Right lung (tissue), 5 donors: ENCODE results near the gene C1QTNF1. TPM values are rescaled to one million over a fixed set of nuclear protein-coding genes. Genes with fewer than 3 reads are reported as not detected.

ENCODE experiments used
- DNase-seq, 2 donors: peaks; one replicate each; pipeline ENCODE4 v3.0.0-alpha.2; 2013
- polyA plus RNA-seq, 5 donors: library from polyadenylated mRNA; unstranded; fragments of 120-200 nt; gene quantifications; one replicate each; pipeline versions ENCODE4 v1.2.1 to v1.2.3, GENCODE V29; 2013; ENCODE audit warnings: inconsistent platforms in 1 of 5, low replicate concordance in 1 of 5; ENCODE audit not compliant: insufficient read length in 5 of 5, insufficient read depth in 1 of 5

C1QTNF1 gene
- polyA plus RNA-seq, 5 donors = 1.5 to 2.7 (median 2.2) TPM

DNA sequence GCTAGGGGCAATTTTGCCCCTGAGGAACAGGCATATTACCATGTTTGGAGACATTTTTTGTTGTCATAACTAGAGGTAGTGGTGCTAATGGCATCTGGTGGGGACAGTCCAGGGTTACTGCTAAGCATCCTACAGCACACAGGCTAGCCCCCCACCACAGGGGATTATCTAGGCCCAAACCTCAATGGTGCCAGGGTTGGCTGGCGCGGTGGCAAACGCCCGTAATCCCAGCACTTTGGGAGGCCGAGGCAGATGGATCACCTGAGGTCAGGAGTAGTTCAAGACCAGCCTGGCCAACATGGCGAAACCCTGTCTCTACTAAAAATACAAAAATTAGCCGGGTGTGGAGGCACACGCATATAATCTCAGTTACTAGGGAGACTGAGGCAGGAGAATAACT, 15.2 kb downstream of the C1QTNF1 start:
- DNase-seq = no peak

DNA sequence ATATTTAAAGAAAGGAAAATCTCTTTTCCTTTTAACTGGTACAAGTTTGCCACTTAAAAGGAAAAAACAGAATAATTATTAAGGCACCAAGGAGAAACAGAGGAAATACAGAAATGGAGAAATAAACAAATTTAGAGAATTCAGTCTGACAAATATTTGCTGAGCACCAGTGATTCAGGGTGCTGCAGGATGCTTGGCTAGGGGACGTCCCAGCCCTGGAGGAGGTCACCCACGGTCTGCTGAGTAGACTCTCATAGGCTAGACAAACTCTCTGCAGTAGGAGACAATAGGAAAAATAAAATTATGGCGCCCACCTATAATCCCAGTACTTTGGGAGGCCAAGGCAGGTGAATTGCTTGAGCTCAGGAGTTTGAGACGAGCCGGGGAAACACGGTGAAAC, 15.9 kb downstream of the C1QTNF1 start:
- no peak for DNase-seq

DNA sequence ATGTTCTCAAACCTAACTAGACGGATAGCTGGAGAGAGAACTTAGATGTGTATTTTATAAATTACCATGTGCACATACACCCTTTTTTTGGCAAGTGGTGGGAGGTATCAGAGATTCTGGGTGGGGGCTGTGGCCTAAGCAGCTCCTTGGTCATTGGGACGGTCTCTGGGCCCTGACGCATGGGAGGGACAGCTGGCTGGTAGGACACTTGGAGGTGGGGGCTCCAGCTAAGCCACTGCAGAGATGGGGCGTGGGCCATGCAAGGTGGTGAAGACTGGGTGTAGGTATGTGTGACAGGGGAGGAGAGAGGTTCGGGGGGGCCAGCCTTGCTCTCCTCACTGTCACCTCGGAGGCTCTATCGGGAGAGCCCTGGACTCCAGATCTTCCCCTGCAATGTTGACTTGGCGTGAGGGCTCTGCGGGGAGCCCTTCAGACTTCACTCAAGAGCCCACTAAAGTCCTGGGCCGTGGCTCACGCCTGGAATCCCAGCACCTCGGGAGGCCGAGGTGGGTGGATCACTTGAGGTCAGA, 17.1 kb downstream of the C1QTNF1 start:
- no peak for DNase-seq

GRCh38 chr17:79041723-79042420, 17.9 kb downstream of the C1QTNF1 start:
- DNase-seq = no peak

- DNase-seq = no peak
Measured at GRCh38 chr17:79042421-79043190, 18.6 kb downstream of the C1QTNF1 start.

DNA sequence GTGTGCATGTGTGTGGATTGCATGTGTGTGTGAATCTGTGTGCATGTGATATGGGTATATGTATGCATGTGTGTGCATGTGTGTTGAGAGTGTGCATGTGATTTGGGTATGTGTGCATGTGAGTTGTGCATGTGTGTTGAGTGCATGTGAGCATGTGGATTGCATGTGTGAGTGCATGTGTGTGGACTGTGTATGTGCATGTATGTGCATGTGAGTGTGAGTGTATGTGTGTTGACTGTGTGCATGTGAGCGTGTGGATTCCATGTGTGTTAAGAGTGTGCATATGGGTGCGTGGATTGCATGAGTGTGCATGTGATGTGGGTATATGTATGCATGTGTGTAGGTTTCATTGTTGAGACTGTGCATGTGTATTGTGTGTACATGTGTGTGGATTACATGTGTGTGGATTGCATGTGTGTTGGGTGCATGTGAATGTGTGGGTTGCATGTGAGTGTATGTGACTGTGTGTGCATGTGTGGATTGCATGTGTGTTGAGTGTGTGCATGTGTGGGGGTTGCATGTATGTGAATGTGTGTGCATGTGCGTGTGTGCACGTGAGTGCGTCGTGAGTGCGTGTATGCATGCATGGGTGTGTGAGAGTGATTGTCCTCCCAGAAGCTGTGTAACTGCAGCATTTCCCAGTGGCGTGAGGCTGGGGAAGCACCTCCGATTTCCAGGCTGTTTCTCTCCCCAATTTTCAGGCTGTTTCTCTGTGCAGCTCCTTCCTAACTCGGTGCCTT, 19.4 kb downstream of the C1QTNF1 start:
- no peak for DNase-seq

DNA sequence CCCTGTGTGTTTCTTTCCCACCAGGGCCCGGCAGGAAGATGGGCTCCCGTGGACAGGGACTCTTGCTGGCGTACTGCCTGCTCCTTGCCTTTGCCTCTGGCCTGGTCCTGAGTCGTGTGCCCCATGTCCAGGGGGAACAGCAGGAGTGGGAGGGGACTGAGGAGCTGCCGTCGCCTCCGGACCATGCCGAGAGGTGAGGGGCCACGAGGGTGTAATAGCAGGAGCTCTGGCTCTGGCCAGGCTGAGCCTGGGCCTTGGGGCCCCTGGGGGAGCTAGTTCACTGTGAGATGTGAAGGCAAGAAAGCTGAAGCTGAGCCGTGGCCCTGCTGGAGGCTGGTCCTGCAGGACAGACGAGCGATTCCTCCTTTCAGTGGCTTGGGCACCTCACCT, 20.0 kb downstream of the C1QTNF1 start:
- no peak for DNase-seq

- DNase-seq = no peak
Measured at GRCh38 chr17:79044462-79044861, 20.5 kb downstream of the C1QTNF1 start.

DNA sequence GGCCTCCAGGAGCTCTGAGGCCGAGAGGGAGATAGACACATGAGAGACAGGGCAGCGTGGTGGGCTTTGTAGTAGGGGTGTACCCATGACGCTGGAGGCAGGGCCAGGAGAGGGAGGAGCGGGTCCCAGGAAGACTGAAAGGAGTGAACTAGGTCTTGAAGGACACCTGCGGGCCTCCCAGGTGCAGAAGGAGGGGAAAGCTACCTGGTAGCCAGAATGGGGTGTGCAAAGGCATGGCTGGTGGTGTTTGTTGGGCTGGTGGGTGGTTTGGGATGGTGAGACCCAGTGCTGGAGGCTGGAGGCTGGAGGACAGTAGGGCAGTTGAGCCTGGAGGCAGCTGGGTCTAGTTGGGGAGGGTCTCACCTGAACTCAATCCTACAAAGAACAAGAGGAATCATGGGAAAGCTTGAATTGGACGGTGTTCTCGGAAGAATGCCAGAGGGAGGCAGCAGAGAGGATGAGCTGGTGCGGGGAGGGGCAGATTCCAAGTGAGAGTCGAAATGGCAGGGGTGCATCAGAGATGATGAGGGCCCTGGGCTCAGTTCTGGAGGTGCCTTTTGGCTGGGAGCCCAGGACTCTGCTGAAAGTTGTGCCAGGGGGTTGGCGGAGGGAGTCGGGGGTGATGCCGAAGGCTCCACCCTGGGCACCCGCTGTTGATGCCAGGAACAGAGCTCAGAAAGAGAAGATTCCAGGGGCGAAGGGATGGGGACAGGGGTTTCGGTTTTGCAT, 21.2 kb downstream of the C1QTNF1 start:
- DNase-seq = no peak

DNA sequence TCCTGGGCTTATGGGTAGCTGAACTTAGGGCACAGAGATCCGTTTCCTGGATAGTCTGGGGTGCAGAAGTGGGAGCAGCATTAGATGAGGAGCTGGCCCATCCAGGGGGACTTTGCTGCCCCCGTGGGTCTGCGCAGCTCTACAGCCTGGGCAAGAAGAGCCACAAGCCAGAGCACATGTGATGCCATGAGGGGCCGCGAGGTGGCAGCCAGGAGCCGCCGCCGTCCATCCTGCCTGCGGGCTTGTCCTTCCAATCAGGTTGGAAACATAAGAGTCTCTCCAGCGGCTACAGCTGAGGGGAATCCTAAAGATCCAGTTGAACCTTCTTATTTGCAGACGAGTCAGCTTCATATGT, 21.9 kb downstream of the C1QTNF1 start:
- peak; percentile 36 to 53 for DNase-seq

GRCh38 chr17:79046197-79046915, 22.4 kb downstream of the C1QTNF1 start:
- no peak for DNase-seq

GRCh38 chr17:79046916-79047280, 22.9 kb downstream of the C1QTNF1 start:
- no peak for DNase-seq

DNA sequence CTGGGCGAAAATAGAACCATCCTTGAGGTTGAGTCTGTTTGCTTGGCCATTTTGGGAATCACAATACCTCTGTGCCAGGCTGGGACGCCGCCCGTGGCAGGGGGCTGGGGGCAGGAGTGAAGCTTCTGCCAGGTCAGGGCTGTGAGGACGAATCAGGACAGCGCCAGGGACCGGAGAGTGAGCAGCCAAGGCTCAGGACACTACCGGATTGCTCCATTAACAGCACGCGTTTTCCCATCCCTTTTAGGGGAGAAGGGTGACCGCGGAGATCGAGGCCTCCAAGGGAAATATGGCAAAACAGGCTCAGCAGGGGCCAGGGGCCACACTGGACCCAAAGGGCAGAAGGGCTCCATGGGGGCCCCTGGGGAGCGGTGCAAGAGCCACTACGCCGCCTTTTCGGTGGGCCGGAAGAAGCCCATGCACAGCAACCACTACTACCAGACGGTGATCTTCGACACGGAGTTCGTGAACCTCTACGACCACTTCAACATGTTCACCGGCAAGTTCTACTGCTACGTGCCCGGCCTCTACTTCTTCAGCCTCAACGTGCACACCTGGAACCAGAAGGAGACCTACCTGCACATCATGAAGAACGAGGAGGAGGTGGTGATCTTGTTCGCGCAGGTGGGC, 23.4 kb downstream of the C1QTNF1 start:
- no peak for DNase-seq

GRCh38 chr17:79047923-79048825, 24.2 kb downstream of the C1QTNF1 start:
- no peak for DNase-seq

DNA sequence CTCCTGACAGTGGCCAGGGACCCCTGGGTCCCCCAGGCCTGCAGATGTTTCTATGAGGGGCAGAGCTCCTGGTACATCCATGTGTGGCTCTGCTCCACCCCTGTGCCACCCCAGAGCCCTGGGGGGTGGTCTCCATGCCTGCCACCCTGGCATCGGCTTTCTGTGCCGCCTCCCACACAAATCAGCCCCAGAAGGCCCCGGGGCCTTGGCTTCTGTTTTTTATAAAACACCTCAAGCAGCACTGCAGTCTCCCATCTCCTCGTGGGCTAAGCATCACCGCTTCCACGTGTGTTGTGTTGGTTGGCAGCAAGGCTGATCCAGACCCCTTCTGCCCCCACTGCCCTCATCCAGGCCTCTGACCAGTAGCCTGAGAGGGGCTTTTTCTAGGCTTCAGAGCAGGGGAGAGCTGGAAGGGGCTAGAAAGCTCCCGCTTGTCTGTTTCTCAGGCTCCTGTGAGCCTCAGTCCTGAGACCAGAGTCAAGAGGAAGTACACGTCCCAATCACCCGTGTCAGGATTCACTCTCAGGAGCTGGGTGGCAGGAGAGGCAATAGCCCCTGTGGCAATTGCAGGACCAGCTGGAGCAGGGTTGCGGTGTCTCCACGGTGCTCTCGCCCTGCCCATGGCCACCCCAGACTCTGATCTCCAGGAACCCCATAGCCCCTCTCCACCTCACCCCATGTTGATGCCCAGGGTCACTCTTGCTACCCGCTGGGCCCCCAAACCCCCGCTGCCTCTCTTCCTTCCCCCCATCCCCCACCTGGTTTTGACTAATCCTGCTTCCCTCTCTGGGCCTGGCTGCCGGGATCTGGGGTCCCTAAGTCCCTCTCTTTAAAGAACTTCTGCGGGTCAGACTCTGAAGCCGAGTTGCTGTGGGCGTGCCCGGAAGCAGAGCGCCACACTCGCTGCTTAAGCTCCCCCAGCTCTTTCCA, 25.1 kb downstream of the C1QTNF1 start:
- no peak for DNase-seq

- no peak for DNase-seq
Measured at GRCh38 chr17:79049821-79050220, 25.9 kb downstream of the C1QTNF1 start.

- no peak for DNase-seq
Measured at GRCh38 chr17:79050551-79050950, 26.6 kb downstream of the C1QTNF1 start.

DNA sequence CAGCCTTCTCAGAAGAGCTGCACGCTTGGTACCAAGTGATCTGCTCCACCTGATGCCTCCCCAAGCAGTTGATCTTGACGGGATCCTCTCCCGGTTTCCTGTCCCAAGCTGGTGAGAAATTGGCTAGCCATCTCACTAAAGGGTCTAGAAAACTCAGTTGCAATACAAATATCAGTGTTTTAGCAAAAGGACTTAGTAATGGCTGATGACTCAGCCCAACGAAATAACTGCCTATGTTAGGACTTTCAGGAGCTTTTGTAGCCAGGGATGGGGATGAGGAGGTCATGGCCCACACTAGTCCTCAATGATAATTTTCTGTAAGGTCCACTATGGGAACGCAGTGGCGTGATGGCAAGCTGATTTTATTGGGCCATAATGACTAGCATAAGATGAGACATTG, 27.3 kb downstream of the C1QTNF1 start:
- DNase-seq = no peak

GRCh38 chr17:79052131-79052530, 28.2 kb downstream of the C1QTNF1 start:
- no peak for DNase-seq
